ENCODE results near the gene OGFRL1.

GRCh38 chr6:71330501-71330900, 41.9 kb downstream of the OGFRL1 start:
- no peak for TF ChIP-seq CTCF (IDR thresholded peaks at IDR 0.05)
- no peak for TF ChIP-seq POLR2A (IDR thresholded peaks at IDR 0.05)
